Fibroblast of mammary gland (primary cell): ENCODE measurements around the gene PLEKHG4B.

Source experiments
- DNase-seq: peaks from one replicate; pipeline ENCODE4 v3.0.0-alpha.2; 2010; ENCODE audit warnings: low read depth
- H3K4me3 ChIP-seq: 2 replicates; pipeline ENCODE4 v1.5.1; 2011; ENCODE audit warnings: low read depth, mild to moderate bottlenecking, low read length, moderate library complexity; ENCODE audit not compliant: control insufficient read depth
- CTCF ChIP-seq: conservative IDR thresholded peaks from 2 replicates; pipeline ENCODE4 v1.5.1; 2011; ENCODE audit warnings: low read depth, low read length, inconsistent platforms; ENCODE audit not compliant: control insufficient read depth, insufficient read depth

PLEKHG4B gene

GRCh38 chr5:178110-178509, 86.1 kb downstream of the PLEKHG4B start:
- TF ChIP-seq CTCF: no peak
- no peak for DNase-seq
- H3K4me3 ChIP-seq: no peak overlapping the region

- no peak overlapping the region for H3K4me3 ChIP-seq
- no peak for DNase-seq
- no peak for TF ChIP-seq CTCF
Observed at GRCh38 chr5:179401-179800, 87.4 kb downstream of the PLEKHG4B start.

GRCh38 chr5:180286-180918, 88.4 kb downstream of the PLEKHG4B start:
- TF ChIP-seq CTCF: no peak
- no peak for DNase-seq
- no peak overlapping the region for H3K4me3 ChIP-seq

- no peak for TF ChIP-seq CTCF
- no peak overlapping the region for H3K4me3 ChIP-seq
- DNase-seq: no peak
Observed at GRCh38 chr5:181160-181559, 89.2 kb downstream of the PLEKHG4B start.

- H3K4me3 ChIP-seq: no peak overlapping the region
- TF ChIP-seq CTCF: no peak
- no peak for DNase-seq
Observed at GRCh38 chr5:181566-181965, 89.6 kb downstream of the PLEKHG4B start.

- no peak for DNase-seq
- TF ChIP-seq CTCF: no peak
- H3K4me3 ChIP-seq: no peak overlapping the region
Observed at GRCh38 chr5:182126-182525, 90.2 kb downstream of the PLEKHG4B start.

- DNase-seq: no peak
Observed at GRCh38 chr5:184471-184870, 92.5 kb downstream of the PLEKHG4B start.

More at GRCh38 chr5:184471-184870, 92.5 kb downstream of the PLEKHG4B start:
- no peak for TF ChIP-seq CTCF
- H3K4me3 ChIP-seq: no peak overlapping the region
